Measurements from ENCODE around the gene HIGD1B. TPM values are rescaled to one million over a fixed set of nuclear protein-coding genes. Genes with fewer than 3 reads are reported as not detected.

Gene HIGD1B
- total RNA-seq, 1 experiment from 2014 or later = not detected

DNA sequence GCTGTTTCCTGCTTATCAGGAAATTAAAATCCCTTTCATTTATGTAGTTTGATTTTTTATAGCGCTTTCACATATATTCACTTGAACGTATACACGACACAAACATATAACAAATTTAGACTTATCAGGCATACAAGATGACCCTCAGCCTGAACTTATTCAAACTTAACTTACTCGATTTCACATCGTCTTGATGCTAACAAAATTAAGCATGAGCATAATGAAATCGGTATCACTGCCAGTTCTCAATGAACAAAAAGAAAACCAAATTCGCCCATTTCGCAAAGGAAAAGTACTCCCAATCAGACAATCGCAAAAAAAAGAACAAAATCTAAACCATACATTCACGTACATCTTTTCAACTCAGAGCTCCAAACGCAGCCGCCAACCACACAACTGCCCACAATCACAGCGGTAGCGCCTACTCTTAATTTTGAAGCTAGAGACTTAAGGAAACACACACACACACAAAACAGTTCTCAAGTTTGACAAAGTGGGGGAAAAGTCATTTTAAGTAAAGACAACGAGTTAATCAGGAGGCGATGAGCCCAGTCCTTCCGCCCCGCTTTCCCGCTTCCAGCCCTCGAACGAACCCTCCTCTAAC, 18.7 kb upstream of the HIGD1B start:
- no peaks in the 10 kb centered on the region for H3K9me3 ChIP-seq (replicated peaks)
- H3K4me3 ChIP-seq = peak overlapping the region; percentile 93
- peaks cover 15% of the 10 kb centered on the region for H3K4me1 ChIP-seq
- DNase-seq = peak in 1 of 2 experiments; percentile 61
- peaks cover 5% of the 10 kb centered on the region for H3K36me3 ChIP-seq
- peak overlapping the region; percentile 61 for H3K27ac ChIP-seq
- no peaks in the 10 kb centered on the region for H3K27me3 ChIP-seq

DNA sequence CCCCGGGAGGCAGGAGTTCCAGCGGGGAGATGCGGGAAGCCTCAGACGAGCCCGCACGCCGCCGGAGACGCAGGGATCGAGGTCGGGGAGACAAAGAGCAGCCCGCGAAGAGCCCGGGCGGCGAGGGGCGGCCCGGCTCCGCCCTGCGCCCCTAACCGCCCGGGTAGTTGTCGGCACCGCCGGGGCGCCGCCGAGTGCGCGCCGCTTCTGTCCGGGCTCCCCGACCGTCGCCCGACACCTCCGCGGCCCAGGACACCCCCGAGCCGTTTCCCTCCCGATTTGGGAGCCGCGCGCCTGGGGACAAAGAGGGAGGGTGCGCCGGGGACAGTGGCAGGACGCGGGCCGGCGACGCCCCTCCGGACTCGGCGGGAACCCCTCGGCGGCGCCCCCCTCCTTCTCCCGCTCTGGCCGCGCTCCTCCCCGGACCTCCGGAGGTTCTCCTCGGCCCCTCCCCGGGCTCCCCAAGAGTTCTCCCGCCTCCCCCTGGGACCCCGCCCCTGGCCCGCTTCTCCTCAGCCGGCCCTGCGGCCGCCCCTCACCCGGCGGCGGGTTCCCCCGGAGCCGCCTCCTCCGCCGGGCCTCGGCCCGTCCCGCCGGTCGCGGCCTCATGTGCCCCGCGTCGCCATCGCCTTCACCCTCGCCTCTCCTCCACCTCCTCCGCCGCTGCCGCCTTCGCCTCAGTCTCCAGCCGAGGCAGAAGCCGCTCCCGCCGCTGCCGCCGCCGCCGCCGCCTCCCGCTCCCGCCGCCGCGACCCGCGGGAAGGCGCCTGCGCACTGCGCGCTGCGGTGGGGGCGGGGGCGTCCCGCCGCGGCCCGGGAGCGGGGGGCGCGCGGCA, 17.9 kb upstream of the HIGD1B start, which contains the start of gene GJC1:
Gene GJC1 (minus strand): TSS at position 765 of the 836 bp plus-strand sequence. CDS start 24,470 bp downstream, outside the sequence.
- Histone ChIP-seq H3K4me3 (peak within 1 kb of the TSS; percentile 93), H3K4me1 (peaks cover 15% of the 10 kb centered on the region), H3K27ac (peak within 1 kb of the TSS; percentile 61), H3K36me3 (no peaks in the 10 kb centered on the region; the same call in 1 of the 2 replicates), H3K9me3 (replicated peaks) (no peaks in the 10 kb centered on the region), H3K27me3 (no peaks in the 10 kb centered on the region)
- DNase-seq = peak; percentile 73 to 78

DNA sequence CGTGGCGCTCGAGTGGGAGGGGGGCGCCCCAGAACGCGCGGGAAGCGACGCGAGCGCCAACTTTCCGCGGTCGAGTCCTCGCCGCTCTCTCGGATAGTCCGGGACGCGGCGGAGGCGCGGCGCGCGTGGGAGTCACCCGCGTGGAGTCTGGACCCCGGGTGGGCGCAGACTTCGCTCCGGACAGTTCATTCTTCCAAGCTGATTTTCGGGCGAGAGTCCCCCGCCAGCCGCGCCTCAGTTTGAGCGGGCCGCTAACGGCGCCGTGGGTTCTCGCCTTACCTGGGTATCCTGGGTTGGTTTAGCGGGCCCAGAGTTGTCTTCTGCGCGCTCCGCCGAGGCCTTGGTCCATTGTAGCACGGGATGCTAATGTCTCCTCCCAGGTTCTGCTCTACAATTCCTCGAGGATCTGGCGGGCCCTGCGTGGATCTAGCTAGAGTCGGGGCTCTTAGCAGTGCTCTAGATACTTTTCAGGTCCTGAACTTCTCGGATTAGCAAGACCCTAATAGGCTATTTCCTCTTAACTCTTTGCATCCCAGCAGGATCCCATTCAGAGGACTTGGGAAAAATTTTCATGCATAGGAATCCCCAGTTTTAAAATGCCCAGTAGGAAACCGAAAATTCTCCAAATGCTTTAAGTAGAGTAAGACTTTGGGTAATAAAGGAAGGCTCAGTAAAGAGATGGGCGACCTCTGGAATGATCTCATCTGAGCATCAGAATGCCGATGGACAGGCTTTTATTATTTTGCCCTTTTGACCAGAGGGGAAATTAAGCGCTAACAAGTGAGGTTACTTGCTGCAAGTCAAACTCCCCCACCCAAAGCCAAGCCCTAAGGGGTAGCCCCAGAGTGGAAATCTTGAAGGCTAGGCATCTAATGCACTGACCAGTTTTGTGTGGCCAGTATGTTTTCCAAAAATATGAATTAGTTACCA, 17.1 kb upstream of the HIGD1B start:
- Histone ChIP-seq H3K36me3 (no peaks in the 10 kb centered on the region; the same call in 1 of the 2 replicates), H3K4me3 (peak overlapping the region; percentile 93), H3K4me1 (peaks cover 15% of the 10 kb centered on the region), H3K27ac (peak overlapping the region; percentile 57), H3K27me3 (no peaks in the 10 kb centered on the region), H3K9me3 (replicated peaks) (no peaks in the 10 kb centered on the region)
- DNase-seq = peak; percentile 51 to 62

DNA sequence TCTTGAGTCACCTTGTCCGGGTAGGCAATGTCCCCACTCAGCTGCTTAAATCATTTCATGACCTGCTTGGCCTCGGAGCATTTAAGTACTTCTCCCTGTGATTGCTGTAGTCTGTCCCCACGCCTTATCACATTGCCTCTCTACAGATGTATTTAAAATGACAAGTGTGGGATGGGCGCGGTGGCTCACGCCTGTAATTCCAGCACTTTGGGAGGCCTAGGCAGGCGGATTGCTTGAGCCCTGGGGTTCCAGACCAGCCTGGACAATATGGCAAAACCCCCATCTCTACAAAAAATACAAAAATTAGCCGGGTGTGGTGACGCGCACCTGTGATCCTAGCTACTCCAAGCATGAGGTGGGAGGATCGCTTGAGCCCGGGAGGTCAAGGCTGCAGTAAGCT, 16.3 kb upstream of the HIGD1B start:
- peaks cover 15% of the 10 kb centered on the region for H3K4me1 ChIP-seq
- no peak for DNase-seq
- no peaks in the 10 kb centered on the region for H3K27me3 ChIP-seq
- H3K9me3 ChIP-seq (replicated peaks) = no peaks in the 10 kb centered on the region
- no peaks in the 10 kb centered on the region; the same call in 1 of the 2 replicates for H3K36me3 ChIP-seq
- H3K27ac ChIP-seq = no peak overlapping the region
- H3K4me3 ChIP-seq = no peak overlapping the region

DNA sequence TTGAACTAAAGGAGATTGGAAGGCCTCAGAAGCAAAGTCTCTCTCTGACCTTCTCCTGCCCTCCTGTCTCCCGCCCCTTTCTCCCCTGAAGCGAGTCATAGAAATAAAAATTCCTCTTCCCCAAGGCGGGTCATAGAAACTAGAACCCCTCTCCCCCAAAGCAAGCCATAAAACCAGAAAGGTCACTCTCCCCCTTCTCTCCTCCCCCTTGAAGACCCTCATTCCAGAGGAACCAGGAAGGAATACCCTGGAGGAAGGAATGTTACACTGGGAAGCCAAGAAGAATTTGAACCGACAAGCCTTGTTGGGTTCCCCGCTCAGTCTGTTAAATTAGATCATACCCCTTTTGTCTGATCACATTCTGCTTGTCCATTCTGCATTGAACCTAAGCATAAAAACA, 14.9 kb upstream of the HIGD1B start:
- Histone ChIP-seq H3K4me1 (peaks cover 15% of the 10 kb centered on the region), H3K36me3 (no peaks in the 10 kb centered on the region), H3K9me3 (replicated peaks) (no peaks in the 10 kb centered on the region), H3K27me3 (no peaks in the 10 kb centered on the region), H3K4me3 (no peak overlapping the region), H3K27ac (no peak overlapping the region)
- DNase-seq = no peak

DNA sequence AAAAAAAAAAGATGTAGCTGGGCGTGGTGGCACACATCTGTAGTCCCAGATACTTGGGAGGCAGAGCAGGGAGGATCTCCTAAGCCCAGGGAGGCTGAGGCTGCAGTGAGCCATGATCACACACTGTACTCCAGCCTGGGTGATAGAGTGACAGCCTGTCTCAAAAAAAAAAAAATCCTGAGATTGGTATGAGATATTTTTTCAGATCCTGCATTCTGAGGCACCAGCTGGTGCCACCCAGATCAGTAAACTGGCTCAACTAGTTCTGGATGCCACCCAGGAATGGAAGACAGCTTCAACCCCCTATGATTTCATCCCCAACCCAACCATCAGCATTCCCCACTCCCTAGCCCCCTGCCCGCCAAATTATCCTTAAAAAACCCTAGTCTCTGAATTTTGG, 10.5 kb upstream of the HIGD1B start:
- Histone ChIP-seq H3K27ac (no peak overlapping the region), H3K27me3 (no peaks in the 10 kb centered on the region), H3K9me3 (replicated peaks) (no peaks in the 10 kb centered on the region), H3K4me3 (no peak overlapping the region), H3K4me1 (no peaks in the 10 kb centered on the region), H3K36me3 (no peaks in the 10 kb centered on the region)
- no peak for DNase-seq

DNA sequence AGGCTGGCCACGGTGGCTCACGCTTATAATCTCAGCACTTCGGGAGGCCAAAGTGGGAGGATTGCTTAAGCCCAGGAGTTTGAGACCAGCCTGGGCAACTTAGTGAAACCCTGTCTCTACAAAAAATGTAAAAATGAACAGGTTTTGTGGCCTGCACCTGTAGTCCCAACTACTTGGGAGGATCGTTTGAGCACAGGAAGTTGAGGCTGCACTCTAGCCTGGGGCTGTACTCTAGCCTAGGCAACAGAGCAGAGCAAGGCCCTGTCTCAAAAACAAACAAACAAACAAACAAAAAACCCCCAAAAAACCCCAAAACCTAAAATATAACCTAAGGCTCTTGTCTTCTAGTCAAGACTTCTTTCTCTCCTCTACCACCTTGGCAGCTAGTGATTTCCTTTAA, 7.4 kb upstream of the HIGD1B start:
- Histone ChIP-seq H3K27me3 (no peaks in the 10 kb centered on the region), H3K36me3 (no peaks in the 10 kb centered on the region), H3K9me3 (replicated peaks) (no peaks in the 10 kb centered on the region), H3K4me3 (no peak overlapping the region), H3K4me1 (no peaks in the 10 kb centered on the region), H3K27ac (no peak overlapping the region)
- DNase-seq = no peak

DNA sequence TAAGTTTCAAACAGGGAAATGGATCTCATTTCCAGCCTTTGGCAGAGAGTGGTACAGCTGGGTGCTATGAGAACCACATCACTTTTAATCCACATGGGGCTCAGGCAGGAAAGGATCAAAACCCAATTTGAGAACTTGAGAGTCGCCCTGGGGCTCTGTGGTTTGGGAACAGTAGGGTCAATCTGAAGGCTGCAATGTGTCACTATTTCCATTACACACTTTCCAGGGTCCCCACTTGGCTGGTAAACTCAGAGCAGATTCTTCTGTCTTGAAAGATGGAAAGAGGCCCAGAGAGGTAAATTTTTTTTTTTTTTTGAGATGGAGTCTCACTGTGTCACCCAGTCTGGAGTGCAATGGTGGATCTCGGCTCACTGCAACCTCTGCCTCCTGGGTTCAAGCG, 6.7 kb upstream of the HIGD1B start:
- Histone ChIP-seq H3K27me3 (no peaks in the 10 kb centered on the region), H3K4me3 (no peak overlapping the region), H3K9me3 (replicated peaks) (no peaks in the 10 kb centered on the region), H3K27ac (no peak overlapping the region), H3K4me1 (no peaks in the 10 kb centered on the region), H3K36me3 (no peaks in the 10 kb centered on the region)
- peak in 1 of 2 experiments; percentile 43 for DNase-seq

DNA sequence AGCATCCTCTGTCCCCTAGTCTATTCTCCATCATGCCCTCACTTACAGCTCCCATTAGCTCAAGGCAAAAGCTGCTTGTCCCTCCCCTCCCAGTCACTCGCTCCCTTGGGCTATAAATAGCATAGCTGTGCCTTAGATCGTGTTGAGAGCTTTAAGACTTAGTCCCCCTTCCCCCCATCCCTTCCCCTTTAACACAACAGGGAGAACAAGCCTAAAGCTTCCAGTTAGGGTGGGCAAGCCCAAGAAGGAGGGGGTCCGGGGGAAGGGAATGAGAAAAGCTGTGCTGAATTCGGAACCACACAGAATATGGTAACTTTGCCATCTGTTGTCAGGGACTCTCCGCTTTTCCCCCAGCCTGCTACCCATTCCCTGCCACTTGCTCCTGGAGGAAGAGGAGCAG, 4.9 kb upstream of the HIGD1B start:
- H3K27ac ChIP-seq = no peak overlapping the region
- peak in 1 of 2 experiments; percentile 37 for DNase-seq

DNA sequence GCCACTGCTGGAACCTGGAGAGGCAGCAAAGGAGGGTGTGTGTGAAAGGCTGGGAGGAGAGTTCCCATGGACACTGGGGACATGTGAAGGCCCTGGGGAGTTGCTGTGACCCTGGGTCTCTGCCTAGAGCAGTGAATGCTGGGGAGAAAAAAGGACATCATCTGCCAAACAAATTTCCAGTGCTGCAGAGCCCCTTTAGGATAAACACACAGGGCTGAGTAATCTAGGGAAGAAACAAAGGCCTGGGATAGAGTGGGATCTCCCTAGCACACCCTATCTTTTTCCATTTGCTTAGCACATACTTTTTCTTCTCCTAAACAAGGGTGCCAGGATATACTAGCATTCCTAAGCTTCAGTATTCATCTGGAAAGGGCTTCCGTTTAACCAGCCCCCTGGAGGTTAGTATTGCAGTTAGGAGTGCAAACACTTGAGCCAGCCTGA, 3.3 kb upstream of the HIGD1B start:
- no peaks in the 10 kb centered on the region for H3K4me1 ChIP-seq
- H3K36me3 ChIP-seq = no peaks in the 10 kb centered on the region
- no peak for DNase-seq
- H3K27ac ChIP-seq = no peak overlapping the region
- H3K4me3 ChIP-seq = no peak overlapping the region
- no peaks in the 10 kb centered on the region for H3K27me3 ChIP-seq
- H3K9me3 ChIP-seq (replicated peaks) = no peaks in the 10 kb centered on the region

More for the DNA sequence above, 4.9 kb upstream of the HIGD1B start:
- Histone ChIP-seq H3K27me3 (no peaks in the 10 kb centered on the region), H3K9me3 (replicated peaks) (no peaks in the 10 kb centered on the region), H3K36me3 (no peaks in the 10 kb centered on the region), H3K4me1 (no peaks in the 10 kb centered on the region), H3K4me3 (no peak overlapping the region)

DNA sequence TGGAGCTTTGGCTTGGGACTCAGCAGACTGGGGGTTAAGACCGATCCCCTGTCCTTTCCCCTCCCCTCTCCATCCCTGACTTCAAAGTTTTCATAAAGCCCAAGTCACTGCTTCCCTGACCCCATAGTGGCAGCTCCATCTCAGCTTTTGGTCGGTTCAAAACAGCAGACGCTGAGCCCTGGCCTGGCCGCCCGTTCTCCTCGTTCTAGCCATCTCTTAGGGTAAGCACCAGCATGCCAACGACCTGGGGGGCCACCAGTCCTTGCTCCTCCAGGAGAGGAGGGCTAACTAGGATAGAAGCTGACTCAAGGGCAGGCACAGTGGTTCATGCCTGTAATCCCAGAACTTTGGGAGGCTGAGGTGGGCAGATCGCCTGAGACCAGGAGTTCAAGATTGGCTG, 1.5 kb upstream of the HIGD1B start:
- H3K9me3 ChIP-seq (replicated peaks) = no peaks in the 10 kb centered on the region
- no peaks in the 10 kb centered on the region for H3K27me3 ChIP-seq
- peaks cover 8% of the 10 kb centered on the region for H3K36me3 ChIP-seq
- no peak overlapping the region for H3K27ac ChIP-seq
- no peak overlapping the region for H3K4me3 ChIP-seq
- H3K4me1 ChIP-seq = 0 out of 2 replicates have a peak, but pooled peaks cover 2% of the 10 kb centered on the region
- DNase-seq = no peak

DNA sequence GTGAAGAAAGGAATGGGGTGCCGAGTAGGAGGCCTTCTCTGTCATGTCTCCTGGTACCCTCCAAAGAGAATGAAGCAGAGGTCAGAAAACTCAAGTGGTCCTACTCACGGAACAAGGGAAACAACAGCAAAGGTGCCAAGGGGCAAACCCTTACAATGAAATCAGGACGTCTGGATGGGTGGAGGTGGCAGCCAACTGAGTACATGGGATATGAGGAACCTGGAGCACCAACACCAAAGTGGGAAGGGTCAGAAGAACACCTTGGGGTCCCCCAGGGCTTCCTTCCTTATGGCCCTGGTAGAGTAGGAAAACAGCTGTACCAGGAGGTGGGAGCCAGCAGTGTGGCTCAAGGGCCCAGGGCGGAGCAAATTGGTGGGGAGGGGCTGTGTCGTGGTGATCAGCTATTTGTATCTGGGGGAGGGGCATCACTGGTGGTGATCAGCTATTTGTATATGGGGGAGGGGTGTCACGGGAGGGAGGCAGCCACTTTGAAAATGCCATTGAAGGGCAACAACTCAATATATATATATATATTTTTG, 643 bp downstream of the HIGD1B start:
- DNase-seq = no peak
- Histone ChIP-seq H3K27me3 (no peaks in the 10 kb centered on the region), H3K9me3 (replicated peaks) (no peaks in the 10 kb centered on the region), H3K36me3 (peaks cover 26% of the 10 kb centered on the region), H3K4me3 (no peak overlapping the region), H3K27ac (no peak overlapping the region), H3K4me1 (0 out of 2 replicates have a peak, but pooled peaks cover 2% of the 10 kb centered on the region)

DNA sequence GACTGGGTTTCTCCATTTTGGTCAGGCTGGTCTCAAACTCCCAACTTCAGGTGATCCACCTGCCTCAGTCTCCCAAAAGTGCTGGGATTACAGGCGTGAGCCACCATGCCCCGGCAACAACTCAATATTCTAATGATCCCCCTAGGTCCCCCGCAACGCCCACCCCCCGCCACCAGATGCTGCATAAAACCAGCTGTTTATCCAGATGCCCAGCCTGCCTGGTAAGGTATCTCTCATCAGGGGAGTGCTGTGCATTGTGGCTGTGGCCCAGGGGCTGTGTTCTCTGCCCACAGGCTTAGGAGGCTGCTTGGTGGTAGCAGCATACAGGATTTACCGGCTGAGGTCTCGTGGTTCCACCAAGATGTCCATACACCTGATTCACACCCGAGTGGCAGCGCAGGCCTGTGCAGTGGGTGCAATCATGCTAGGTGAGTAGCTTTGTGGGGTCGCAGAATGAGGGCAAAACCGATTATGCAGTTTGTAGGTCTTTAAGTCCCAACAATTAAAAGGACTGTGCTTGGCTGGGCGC, 1.3 kb downstream of the HIGD1B start:
- Histone ChIP-seq H3K4me1 (0 out of 2 replicates have a peak, but pooled peaks cover 2% of the 10 kb centered on the region), H3K36me3 (peaks cover 32% of the 10 kb centered on the region), H3K27ac (no peak overlapping the region), H3K4me3 (no peak overlapping the region), H3K9me3 (replicated peaks) (no peaks in the 10 kb centered on the region), H3K27me3 (no peaks in the 10 kb centered on the region)
- no peak for DNase-seq

DNA sequence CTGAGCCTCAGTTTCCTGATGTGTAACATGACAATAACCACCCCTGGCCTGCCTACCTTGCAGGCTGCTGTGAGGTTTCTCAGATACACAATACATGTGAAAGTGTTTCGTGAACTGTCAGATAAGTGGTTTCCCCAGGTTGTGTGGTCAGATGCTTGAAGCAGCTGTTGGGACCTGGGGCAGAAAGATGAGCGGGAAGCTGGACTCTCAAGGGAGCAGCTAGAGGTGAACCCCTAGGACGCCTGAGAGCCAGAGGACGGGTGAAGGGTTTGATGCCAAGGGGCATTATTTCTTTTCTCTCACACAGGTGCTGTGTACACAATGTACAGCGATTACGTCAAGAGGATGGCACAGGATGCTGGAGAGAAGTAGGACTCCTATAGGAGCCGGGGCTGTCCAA, 2.3 kb downstream of the HIGD1B start:
- peaks cover 41% of the 10 kb centered on the region for H3K36me3 ChIP-seq
- no peak overlapping the region for H3K4me3 ChIP-seq
- no peak overlapping the region for H3K27ac ChIP-seq
- H3K27me3 ChIP-seq = no peaks in the 10 kb centered on the region
- DNase-seq = no peak
- no peaks in the 10 kb centered on the region for H3K9me3 ChIP-seq (replicated peaks)
- 0 out of 2 replicates have a peak, but pooled peaks cover 2% of the 10 kb centered on the region for H3K4me1 ChIP-seq

All from SJCRH30 (cell line).